ENCODE measurements around the gene FAM167B.

- TF ChIP-seq CTCF (IDR thresholded peaks at IDR 0.05), result no peak
- TF ChIP-seq POLR2A (IDR thresholded peaks at IDR 0.05), result no peak
- TF ChIP-seq EP300 (IDR thresholded peaks at IDR 0.05), result no peak
Observed at GRCh38 chr1:32224285-32224684, 22.7 kb upstream of the FAM167B start.
